ENCODE measurements around the gene GPRC5A.

The GPRC5A gene

GRCh38 chr12:12887471-12887870 is 3.9 kb upstream of the GPRC5A start:
- Histone ChIP-seq H4K20me1 (ENCODE audit: insufficient read depth, low read length) (no peaks in the 10 kb centered on the region), H3K27me3 (ENCODE audit: insufficient read depth, low read length) (no peaks in the 10 kb centered on the region), H3K9me2 (ENCODE audit: low read depth, low read length) (no peaks in the 10 kb centered on the region), H2AFZ (ENCODE audit: low read length) (no peak overlapping the region), H3K9me3 (ENCODE audit: low read length) (no peaks in the 10 kb centered on the region), H3K4me1 (ENCODE audit: insufficient read depth, low read length, severe bottlenecking) (no peaks in the 10 kb centered on the region), H3K4me3 (ENCODE audit: low read depth, low read length, poor library complexity, severe bottlenecking) (no peak overlapping the region), H3F3A (ENCODE audit: insufficient read depth, low read length) (no peaks in the 10 kb centered on the region), H3K9ac (ENCODE audit: low read length) (no peak overlapping the region), H3K4me2 (ENCODE audit: low read length) (no peak overlapping the region), H3K79me2 (ENCODE audit: insufficient read depth, low read length) (no peaks in the 10 kb centered on the region), H3K36me3 (ENCODE audit: insufficient read depth, low read length) (no peaks in the 10 kb centered on the region), H3K27ac (ENCODE audit: low read depth, low read length, poor library complexity, severe bottlenecking) (no peak overlapping the region)
- no peak for TF ChIP-seq EZH2 (IDR thresholded peaks at IDR 0.05; ENCODE audit: borderline replicate concordance, low read length)
- TF ChIP-seq, protein P1, sequence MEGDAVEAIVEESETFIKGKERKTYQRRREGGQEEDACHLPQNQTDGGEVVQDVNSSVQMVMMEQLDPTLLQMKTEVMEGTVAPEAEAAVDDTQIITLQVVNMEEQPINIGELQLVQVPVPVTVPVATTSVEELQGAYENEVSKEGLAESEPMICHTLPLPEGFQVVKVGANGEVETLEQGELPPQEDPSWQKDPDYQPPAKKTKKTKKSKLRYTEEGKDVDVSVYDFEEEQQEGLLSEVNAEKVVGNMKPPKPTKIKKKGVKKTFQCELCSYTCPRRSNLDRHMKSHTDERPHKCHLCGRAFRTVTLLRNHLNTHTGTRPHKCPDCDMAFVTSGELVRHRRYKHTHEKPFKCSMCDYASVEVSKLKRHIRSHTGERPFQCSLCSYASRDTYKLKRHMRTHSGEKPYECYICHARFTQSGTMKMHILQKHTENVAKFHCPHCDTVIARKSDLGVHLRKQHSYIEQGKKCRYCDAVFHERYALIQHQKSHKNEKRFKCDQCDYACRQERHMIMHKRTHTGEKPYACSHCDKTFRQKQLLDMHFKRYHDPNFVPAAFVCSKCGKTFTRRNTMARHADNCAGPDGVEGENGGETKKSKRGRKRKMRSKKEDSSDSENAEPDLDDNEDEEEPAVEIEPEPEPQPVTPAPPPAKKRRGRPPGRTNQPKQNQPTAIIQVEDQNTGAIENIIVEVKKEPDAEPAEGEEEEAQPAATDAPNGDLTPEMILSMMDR (IDR thresholded peaks at IDR 0.05; ENCODE audit: low read length): no peak

- Histone ChIP-seq H3K27ac (ENCODE audit: low read depth, low read length, poor library complexity, severe bottlenecking) (no peak overlapping the region), H3K9ac (ENCODE audit: low read length) (no peak overlapping the region), H2AFZ (ENCODE audit: low read length) (no peak overlapping the region), H4K20me1 (ENCODE audit: insufficient read depth, low read length) (no peaks in the 10 kb centered on the region), H3F3A (ENCODE audit: insufficient read depth, low read length) (no peaks in the 10 kb centered on the region), H3K9me3 (ENCODE audit: low read length) (no peaks in the 10 kb centered on the region), H3K4me3 (ENCODE audit: low read depth, low read length, poor library complexity, severe bottlenecking) (no peak overlapping the region), H3K36me3 (ENCODE audit: insufficient read depth, low read length) (no peaks in the 10 kb centered on the region), H3K79me2 (ENCODE audit: insufficient read depth, low read length) (no peaks in the 10 kb centered on the region), H3K9me2 (ENCODE audit: low read depth, low read length) (no peaks in the 10 kb centered on the region), H3K4me1 (ENCODE audit: insufficient read depth, low read length, severe bottlenecking) (no peaks in the 10 kb centered on the region), H3K27me3 (ENCODE audit: insufficient read depth, low read length) (peaks cover 4% of the 10 kb centered on the region; the same call in 1 of the 2 replicates), H3K4me2 (ENCODE audit: low read length) (no peak overlapping the region)
- no peak for TF ChIP-seq EZH2 (IDR thresholded peaks at IDR 0.05; ENCODE audit: borderline replicate concordance, low read length)
- TF ChIP-seq, protein P1 (IDR thresholded peaks at IDR 0.05; ENCODE audit: low read length): no peak
Observed at GRCh38 chr12:12889701-12890100, 1.7 kb upstream of the GPRC5A start.

DNA sequence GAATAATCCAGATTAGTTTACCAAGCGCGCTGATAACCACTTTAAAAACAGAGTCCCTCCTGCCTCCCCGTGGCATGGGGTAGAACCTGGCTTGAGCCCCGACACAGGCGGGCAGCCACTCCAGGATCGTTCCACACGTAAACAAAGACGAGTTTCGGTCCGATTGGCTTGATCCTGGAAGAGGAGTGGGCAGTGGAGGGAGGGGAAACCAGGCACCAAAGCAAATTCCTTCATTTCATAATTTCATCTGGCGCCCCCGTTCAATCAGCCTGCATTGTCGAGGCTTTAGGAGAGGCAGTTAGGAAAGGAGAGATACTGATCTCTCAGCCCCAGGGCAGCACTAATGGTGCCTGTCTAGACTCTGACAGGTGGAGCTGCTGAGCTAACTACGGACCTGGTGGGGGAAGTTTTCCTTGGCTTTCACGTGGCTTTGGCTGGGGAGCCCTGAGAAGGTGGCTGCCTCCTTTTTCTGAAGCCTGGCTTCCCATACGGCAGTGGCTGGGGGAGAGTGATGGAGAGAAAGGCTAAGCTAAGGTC is 751 bp upstream of the GPRC5A start:
- TF ChIP-seq, protein P1 (IDR thresholded peaks at IDR 0.05; ENCODE audit: low read length): no peak; the same call in 1 of the 2 replicates
- no peak for TF ChIP-seq EZH2 (IDR thresholded peaks at IDR 0.05; ENCODE audit: borderline replicate concordance, low read length)
- no peaks in the 10 kb centered on the region for H3K9me3 ChIP-seq (ENCODE audit: low read length)

More for the DNA sequence above, 751 bp upstream of the GPRC5A start:
- H3K9ac ChIP-seq (ENCODE audit: low read length): no peak overlapping the region
- peaks cover 4% of the 10 kb centered on the region; the same call in 1 of the 2 replicates for H3K27me3 ChIP-seq (ENCODE audit: insufficient read depth, low read length)
- no peak overlapping the region for H3K27ac ChIP-seq (ENCODE audit: low read depth, low read length, poor library complexity, severe bottlenecking)
- no peaks in the 10 kb centered on the region for H3K9me2 ChIP-seq (ENCODE audit: low read depth, low read length)
- no peak overlapping the region for H3K4me3 ChIP-seq (ENCODE audit: low read depth, low read length, poor library complexity, severe bottlenecking)
- no peaks in the 10 kb centered on the region for H3K36me3 ChIP-seq (ENCODE audit: insufficient read depth, low read length)
- no peaks in the 10 kb centered on the region for H3F3A ChIP-seq (ENCODE audit: insufficient read depth, low read length)
- no peak overlapping the region for H2AFZ ChIP-seq (ENCODE audit: low read length)
- H4K20me1 ChIP-seq (ENCODE audit: insufficient read depth, low read length): no peaks in the 10 kb centered on the region
- H3K4me1 ChIP-seq (ENCODE audit: insufficient read depth, low read length, severe bottlenecking): no peaks in the 10 kb centered on the region
- H3K4me2 ChIP-seq (ENCODE audit: low read length): no peak overlapping the region
- no peaks in the 10 kb centered on the region for H3K79me2 ChIP-seq (ENCODE audit: insufficient read depth, low read length)

All from OCI-LY1 (cell line).